Jurkat, Clone E6-1 (cell line): ENCODE measurements around the gene SRGAP3. TPM values are rescaled to one million over a fixed set of nuclear protein-coding genes. Genes with fewer than 3 reads are reported as not detected.
"Not testable (repeated sequence)": the region's sequence is repeated elsewhere in the genome, so short reads cannot be mapped to it uniquely, and the experiment has no call there.

Source experiments
- DNase-seq: peaks from one replicate; pipeline ENCODE4 v3.0.0-alpha.2; 2011; ENCODE audit warnings: low read depth, low spot score
- H3K4me3 ChIP-seq: 2 replicates; pipeline ENCODE4 v1.5.1; 2011; ENCODE audit warnings: mild to moderate bottlenecking, low read length, control low read depth, moderate library complexity
- polyA plus RNA-seq: library from polyadenylated mRNA; unstranded; fragments of >200 nt; gene quantifications from one replicate; pipeline ENCODE4 v1.2.1, GENCODE V29; 2012; ENCODE audit warnings: missing spikeins; ENCODE audit not compliant: insufficient read length, insufficient read depth

Gene SRGAP3
- polyA plus RNA-seq: 6.8 TPM

GRCh38 chr3:9249273-9250192 is at the start of gene SRGAP3:
Gene SRGAP3 (minus strand): TSS chr3:9249646. CDS start chr3:9248951, 695 bp downstream.
- peak; percentile 89 for DNase-seq
- peak within 1 kb of the TSS; percentile 61 for H3K4me3 ChIP-seq

DNA sequence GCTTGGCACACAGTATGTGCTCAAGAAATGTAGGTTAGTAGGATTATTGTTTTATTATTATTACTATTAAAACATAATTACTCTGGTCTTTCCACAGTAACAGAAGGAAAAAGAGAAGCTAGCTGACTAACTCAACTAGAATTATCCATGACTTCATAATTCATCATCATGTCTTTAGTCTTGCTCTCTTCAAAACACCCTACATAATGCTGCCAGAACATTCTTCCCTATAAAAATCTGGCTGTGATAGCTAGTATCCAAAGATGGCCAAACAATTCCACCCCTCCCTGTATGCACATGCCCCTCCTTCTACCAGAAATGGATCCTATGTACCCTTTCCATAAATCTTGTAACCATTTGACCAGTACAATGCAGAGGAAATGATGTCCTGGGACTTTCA is 48.8 kb upstream of the SRGAP3 start:
- no peak for DNase-seq
- H3K4me3 ChIP-seq: no peak overlapping the region

DNA sequence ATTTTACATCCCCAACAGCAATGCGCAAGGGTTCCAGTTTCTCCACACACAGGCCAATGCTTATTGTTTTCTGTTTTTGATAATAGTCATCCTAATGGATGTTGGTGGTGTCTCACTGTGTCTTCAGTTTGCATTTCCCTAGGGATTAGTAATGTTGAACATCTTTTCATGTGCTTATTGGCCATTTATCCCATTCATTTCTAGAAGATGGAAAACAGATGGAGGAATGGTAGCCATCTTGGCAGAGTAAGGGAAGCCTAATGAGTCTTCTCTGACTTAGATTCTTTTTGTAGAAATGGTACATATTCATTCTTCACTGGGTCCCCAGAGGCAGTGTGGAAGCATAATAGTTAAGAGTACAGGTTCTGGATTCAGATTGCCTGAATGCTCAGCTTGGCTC is 46.8 kb upstream of the SRGAP3 start:
- H3K4me3 ChIP-seq: no peak overlapping the region
- DNase-seq: no peak

DNA sequence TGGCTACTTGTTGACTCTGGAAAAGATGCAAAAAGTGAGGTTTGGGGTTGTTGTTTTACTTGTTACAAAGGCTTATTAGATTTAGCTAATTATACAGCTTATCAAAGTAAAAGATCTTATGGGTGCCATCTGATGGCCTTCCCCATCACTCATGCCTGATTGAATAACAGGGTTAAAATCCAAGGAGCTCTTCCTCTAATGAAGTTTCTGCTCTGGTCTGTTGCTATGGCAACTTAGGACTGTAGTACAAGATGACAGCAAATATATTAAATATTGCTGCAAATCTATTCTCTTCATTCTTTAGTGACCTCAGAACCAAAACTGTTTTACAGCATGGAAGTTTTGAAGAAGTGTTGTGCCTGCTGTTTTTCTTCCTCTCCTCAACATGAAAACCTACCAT is 45.6 kb upstream of the SRGAP3 start:
- no peak overlapping the region for H3K4me3 ChIP-seq

GRCh38 chr3:9293953-9294352 is 44.5 kb upstream of the SRGAP3 start:
- not testable (repeated sequence) for H3K4me3 ChIP-seq, DNase-seq

More for the DNA sequence above, 45.6 kb upstream of the SRGAP3 start:
- DNase-seq: no peak

- no peak overlapping the region for H3K4me3 ChIP-seq
- DNase-seq: no peak
Measured at GRCh38 chr3:9293076-9293475, 43.6 kb upstream of the SRGAP3 start.

DNA sequence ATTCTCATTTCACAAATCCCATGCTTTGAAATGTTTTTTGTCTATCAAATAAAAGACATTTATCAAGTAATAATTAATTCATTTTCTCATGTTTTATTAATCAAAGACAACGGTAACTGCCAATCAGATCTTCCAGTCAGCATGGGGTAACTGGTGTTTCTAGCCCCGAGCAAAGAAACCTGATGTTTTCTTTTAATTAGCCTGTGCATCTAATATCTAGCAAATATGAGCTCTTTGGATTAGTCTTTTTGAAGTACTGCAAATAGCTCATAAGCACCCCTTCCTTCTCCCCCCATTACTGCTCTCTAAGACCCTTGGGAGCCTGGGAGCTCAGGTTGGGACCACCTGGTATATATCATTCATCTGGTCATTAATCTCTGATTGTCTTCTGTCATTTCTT is 43.1 kb upstream of the SRGAP3 start:
- no peak overlapping the region for H3K4me3 ChIP-seq
- no peak for DNase-seq

DNA sequence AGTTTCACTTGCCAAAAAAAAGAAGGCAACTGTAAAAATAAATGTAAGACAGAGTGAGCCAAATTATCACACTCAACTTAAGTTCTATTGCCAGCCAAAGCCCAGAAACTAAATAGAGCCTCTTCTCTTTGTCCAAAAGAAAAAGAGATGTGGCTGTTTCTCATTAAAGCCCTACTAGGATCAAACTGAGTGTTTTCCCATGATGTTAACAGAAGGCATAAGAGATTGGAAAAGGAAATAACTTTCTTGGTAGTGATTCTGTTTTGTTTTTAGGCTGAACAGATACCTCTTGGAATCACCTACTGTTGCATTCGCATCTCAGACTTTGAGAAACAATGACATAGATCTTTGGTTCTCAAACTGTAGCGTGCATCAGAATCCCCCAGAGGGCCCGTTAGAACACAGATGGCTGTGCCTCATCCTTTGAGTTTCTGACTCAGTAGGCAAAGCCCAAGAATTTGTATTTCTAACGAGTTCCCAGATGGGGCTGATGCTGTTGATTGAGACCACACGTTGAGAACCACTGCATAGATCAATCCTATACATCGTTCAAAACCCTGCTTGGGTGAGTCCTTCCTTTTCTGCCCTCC is 42.5 kb upstream of the SRGAP3 start:
- no peak for DNase-seq
- no peak overlapping the region for H3K4me3 ChIP-seq

DNA sequence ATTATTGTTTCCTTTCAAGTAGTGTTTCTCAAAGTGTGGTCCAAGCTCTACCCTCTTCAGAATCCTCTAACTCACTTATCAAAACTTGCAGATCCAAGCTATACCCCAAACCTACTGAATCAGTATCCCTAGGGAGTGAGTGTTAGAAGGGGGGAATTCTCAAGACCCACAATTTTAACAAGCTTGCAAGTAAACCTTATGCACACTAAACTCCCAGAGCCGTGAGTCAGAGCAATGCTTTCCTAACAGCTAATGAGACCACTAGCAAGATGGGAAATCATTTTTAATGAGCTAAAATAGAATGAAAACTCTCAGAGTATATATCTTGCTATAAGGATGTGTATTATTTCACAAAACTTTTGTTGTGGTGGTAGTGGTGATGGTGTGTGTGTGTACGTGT is 41.1 kb upstream of the SRGAP3 start:
- no peak overlapping the region for H3K4me3 ChIP-seq
- no peak for DNase-seq

DNA sequence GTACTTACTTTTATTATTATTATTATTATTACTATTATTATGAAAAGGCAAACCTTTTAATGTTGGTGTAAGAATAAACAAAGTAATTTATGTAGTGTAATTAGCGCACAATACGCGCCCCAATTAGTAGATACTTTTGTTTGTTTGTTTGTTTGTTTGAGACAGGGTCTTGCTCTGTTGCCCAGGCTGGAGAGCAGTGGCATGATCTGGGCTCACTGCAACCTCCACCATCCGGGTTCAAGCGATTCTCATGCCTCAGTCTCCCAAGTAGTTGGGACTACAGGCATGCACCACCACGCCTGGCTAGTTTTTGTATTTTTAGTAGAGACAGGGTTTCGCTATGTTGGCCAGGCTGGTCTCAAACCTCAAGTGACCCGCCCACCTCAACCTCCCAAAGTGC is 32.1 kb upstream of the SRGAP3 start:
- not testable (repeated sequence) for H3K4me3 ChIP-seq, DNase-seq

GRCh38 chr3:9280451-9281219 is 31.2 kb upstream of the SRGAP3 start:
- H3K4me3 ChIP-seq: no peak overlapping the region
- DNase-seq: no peak

DNA sequence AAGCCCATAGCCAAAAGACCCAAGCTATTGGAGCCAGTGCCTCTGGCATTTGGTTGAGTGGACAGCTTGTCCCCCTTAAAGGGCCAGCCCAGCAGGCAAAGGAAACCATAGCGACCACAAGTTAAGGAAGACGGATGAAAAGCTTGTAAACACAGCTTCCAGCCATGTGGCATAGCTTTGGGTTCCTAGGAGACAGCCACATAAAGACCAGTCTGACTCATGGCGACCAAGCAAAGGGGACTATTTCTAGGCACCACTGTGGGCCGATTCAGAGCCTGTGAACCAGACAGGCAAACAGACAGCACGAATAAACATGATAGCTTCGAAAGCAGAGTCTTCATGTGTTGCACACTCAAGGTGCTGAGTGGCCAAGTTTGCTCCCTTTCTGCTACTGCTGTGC is 30.5 kb upstream of the SRGAP3 start:
- DNase-seq: no peak
- no peak overlapping the region for H3K4me3 ChIP-seq

- DNase-seq: no peak
- no peak overlapping the region for H3K4me3 ChIP-seq
Measured at GRCh38 chr3:9278498-9278897, 29.1 kb upstream of the SRGAP3 start.

- no peak overlapping the region for H3K4me3 ChIP-seq
- DNase-seq: no peak
Measured at GRCh38 chr3:9278085-9278484, 28.6 kb upstream of the SRGAP3 start.

- no peak for DNase-seq
Measured at GRCh38 chr3:9276761-9277370, 27.4 kb upstream of the SRGAP3 start.

GRCh38 chr3:9271903-9272302 is 22.5 kb upstream of the SRGAP3 start:
- no peak overlapping the region for H3K4me3 ChIP-seq
- DNase-seq: no peak

More at GRCh38 chr3:9276761-9277370, 27.4 kb upstream of the SRGAP3 start:
- no peak overlapping the region for H3K4me3 ChIP-seq

DNA sequence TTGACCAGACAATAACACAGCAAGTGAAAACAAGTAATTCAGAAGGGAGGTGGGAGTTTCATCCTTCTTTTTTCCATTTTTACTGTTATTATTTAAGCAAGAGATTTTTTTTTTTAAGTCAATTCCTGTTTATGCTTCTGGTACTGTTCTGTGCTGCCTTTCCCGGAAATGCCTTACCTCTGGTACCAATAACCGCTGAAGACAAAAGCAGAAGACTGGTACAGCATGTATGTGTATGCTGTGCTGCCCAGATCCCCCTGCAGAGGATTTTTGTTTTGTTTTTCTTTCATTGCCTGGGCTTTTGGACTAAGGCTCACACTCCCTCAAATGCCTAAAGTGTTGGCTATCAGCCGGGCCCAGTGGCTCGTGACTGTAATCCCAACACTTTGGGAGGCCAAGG is 21.3 kb upstream of the SRGAP3 start:
- H3K4me3 ChIP-seq: no peak overlapping the region
- no peak for DNase-seq

- H3K4me3 ChIP-seq: no peak overlapping the region
- DNase-seq: no peak
Measured at GRCh38 chr3:9266716-9267115, 17.3 kb upstream of the SRGAP3 start.

DNA sequence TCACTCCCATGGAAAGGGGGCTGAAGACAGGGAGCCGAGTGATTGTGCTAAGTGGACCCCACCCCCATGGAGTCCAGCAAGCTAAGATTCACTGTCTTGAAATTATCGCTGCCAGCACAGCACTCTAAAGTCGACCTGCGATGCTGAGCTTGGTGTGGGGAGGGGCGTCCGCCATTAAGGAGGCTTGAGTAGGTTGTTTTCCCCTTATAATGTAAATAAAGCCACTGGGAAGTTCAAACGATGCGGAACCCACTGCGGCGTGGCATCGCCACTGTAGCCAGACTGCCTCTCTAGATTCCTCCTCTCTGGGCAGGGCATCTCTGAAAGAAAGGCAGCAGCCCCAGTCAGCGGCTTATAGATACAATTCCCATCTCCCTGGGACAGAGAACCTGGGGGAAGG is 10.9 kb upstream of the SRGAP3 start:
- DNase-seq: no peak
- no peak overlapping the region for H3K4me3 ChIP-seq
